DOHH2 (cell line): ENCODE results near the gene API5.

Experiments used
- H3F3A ChIP-seq: fragments of 200-600 bp; sonication (generic), shearing (Covaris generic); 2 replicates; pipeline ENCODE4 v1.6.0; 2016; ENCODE audit warnings: antibody characterized with exemption, mild to moderate bottlenecking; ENCODE audit not compliant: control insufficient read depth, insufficient read depth
- H3K27ac ChIP-seq: fragments of 200-600 bp; sonication (generic); 2 replicates; pipeline ENCODE4 v1.5.1; 2014; ENCODE audit warnings: low read depth, mild to moderate bottlenecking, low read length, moderate library complexity
- H3K27me3 ChIP-seq: fragments of 200-600 bp; sonication (generic); 2 replicates; pipeline ENCODE4 v1.6.1; 2014; ENCODE audit warnings: mild to moderate bottlenecking, low read length, mixed read lengths; ENCODE audit not compliant: control insufficient read depth
- H3K36me3 ChIP-seq: fragments of 200-600 bp; sonication (generic); 2 replicates; pipeline ENCODE4 v1.6.1; 2014; ENCODE audit warnings: mild to moderate bottlenecking, low read length, moderate library complexity, mixed read lengths; ENCODE audit not compliant: control insufficient read depth
- H3K4me1 ChIP-seq: fragments of 200-600 bp; sonication (generic); 2 replicates; pipeline ENCODE4 v1.6.1; 2014; ENCODE audit warnings: mild to moderate bottlenecking, low read length, mixed read lengths; ENCODE audit not compliant: control insufficient read depth
- H3K4me2 ChIP-seq: fragments of 200-600 bp; sonication (generic); 2 replicates; pipeline ENCODE4 v1.6.0; 2014; ENCODE audit warnings: mild to moderate bottlenecking, low read length, moderate library complexity
- H3K4me3 ChIP-seq: fragments of 200-600 bp; sonication (generic); 2 replicates; pipeline ENCODE4 v1.5.1; 2014; ENCODE audit warnings: mild to moderate bottlenecking, low read length, mixed read lengths
- H3K79me2 ChIP-seq: fragments of 200-600 bp; sonication (generic); 2 replicates; pipeline ENCODE4 v1.6.1; 2014; ENCODE audit warnings: mild to moderate bottlenecking, low read length, mixed read lengths; ENCODE audit not compliant: control insufficient read depth
- H3K9me2 ChIP-seq: fragments of 200-600 bp; sonication (generic); replicated peaks from 2 replicates; pipeline ENCODE4 v1.6.1; 2014; ENCODE audit warnings: mild to moderate bottlenecking, low read length, mixed read lengths; ENCODE audit not compliant: control insufficient read depth
- H3K9me3 ChIP-seq: fragments of 200-600 bp; sonication (generic); 2 replicates; pipeline ENCODE4 v1.6.1; 2014; ENCODE audit warnings: antibody characterized with exemption, low read length, mixed read lengths; ENCODE audit not compliant: control insufficient read depth, insufficient read depth
- H4K20me1 ChIP-seq: fragments of 200-600 bp; sonication (generic); 2 replicates; pipeline ENCODE4 v1.6.0; 2014; ENCODE audit warnings: low read depth, mild to moderate bottlenecking, antibody characterized with exemption, low read length, moderate library complexity; ENCODE audit not compliant: control insufficient read depth, insufficient read depth
- CTCF ChIP-seq: fragments of 200-600 bp; sonication (generic); IDR thresholded peaks from one replicate; pipeline ENCODE4 v1.5.1; 2014; ENCODE audit warnings: antibody characterized with exemption, mild to moderate bottlenecking, low read depth, low read length; ENCODE audit not compliant: poor library complexity, severe bottlenecking
- EZH2phosphoT487 ChIP-seq: fragments of 200-600 bp; sonication (generic); IDR thresholded peaks from 2 replicates; pipeline ENCODE4 v1.6.1; 2017; ENCODE audit warnings: borderline replicate concordance, mild to moderate bottlenecking, antibody characterized with exemption, low read length, moderate library complexity, mixed read lengths

The API5 gene

GRCh38 chr11:43382614-43383013, 70.8 kb downstream of the API5 start:
- H3K4me1 ChIP-seq = no peaks in the 10 kb centered on the region
- H3K9me3 ChIP-seq = no peaks in the 10 kb centered on the region
- H3K27me3 ChIP-seq = no peaks in the 10 kb centered on the region
- H3K4me3 ChIP-seq = no peak overlapping the region
- H3K27ac ChIP-seq = no peak overlapping the region
- peaks cover 44% of the 10 kb centered on the region for H3K36me3 ChIP-seq
- TF ChIP-seq CTCF (no peak), EZH2phosphoT487 (no peak)
- no peak overlapping the region for H3K4me2 ChIP-seq
- no peaks in the 10 kb centered on the region for H3F3A ChIP-seq
- peaks cover 5% of the 10 kb centered on the region; the same call in 1 of the 2 replicates for H4K20me1 ChIP-seq
- H3K9me2 ChIP-seq = no peaks in the 10 kb centered on the region
- peaks cover 12% of the 10 kb centered on the region for H3K79me2 ChIP-seq

DNA sequence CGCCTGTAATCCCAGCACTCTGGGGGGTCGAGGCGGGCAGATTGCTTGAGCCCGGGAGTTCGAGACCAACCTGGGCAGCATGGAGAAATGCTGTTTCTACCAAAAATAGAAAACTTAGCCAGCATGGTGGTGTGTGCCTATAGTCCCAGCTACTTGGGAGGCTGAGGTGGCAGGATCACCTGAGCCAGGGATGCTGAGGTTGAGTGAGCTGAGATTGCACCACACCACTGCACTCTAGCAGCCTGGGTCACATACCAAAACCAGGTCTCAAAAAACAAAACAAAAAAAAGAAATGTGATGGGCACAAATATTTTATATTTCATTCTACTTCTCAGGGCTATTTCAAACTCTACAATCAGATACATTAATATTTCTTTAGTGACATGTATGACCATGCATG, 72.6 kb downstream of the API5 start:
- H3K4me1 ChIP-seq = no peaks in the 10 kb centered on the region
- no peak overlapping the region for H3K27ac ChIP-seq
- H3K9me2 ChIP-seq = no peaks in the 10 kb centered on the region
- no peaks in the 10 kb centered on the region for H3F3A ChIP-seq
- H3K9me3 ChIP-seq = no peaks in the 10 kb centered on the region
- H3K4me2 ChIP-seq = no peak overlapping the region
- peaks cover 39% of the 10 kb centered on the region for H3K36me3 ChIP-seq
- TF ChIP-seq EZH2phosphoT487 = no peak
- H3K27me3 ChIP-seq = no peaks in the 10 kb centered on the region
- H3K79me2 ChIP-seq = no peaks in the 10 kb centered on the region
- H3K4me3 ChIP-seq = no peak overlapping the region
- H4K20me1 ChIP-seq = no peaks in the 10 kb centered on the region

- H3K4me1 ChIP-seq = no peaks in the 10 kb centered on the region
- H4K20me1 ChIP-seq = no peaks in the 10 kb centered on the region
- no peak overlapping the region for H3K27ac ChIP-seq
- no peak overlapping the region for H3K4me3 ChIP-seq
- H3K79me2 ChIP-seq = no peaks in the 10 kb centered on the region
- H3K27me3 ChIP-seq = no peaks in the 10 kb centered on the region
- TF ChIP-seq CTCF (no peak), EZH2phosphoT487 (no peak)
- no peaks in the 10 kb centered on the region for H3F3A ChIP-seq
- H3K36me3 ChIP-seq = peaks cover 58% of the 10 kb centered on the region
- H3K4me2 ChIP-seq = no peak overlapping the region
- H3K9me3 ChIP-seq = no peaks in the 10 kb centered on the region
- no peaks in the 10 kb centered on the region for H3K9me2 ChIP-seq
These were observed 80.9 kb downstream of the API5 start for GRCh38 chr11:43392713-43393112.

GRCh38 chr11:43393765-43394355, 82.1 kb downstream of the API5 start:
- no peak overlapping the region for H3K4me2 ChIP-seq
- H3K27me3 ChIP-seq = no peaks in the 10 kb centered on the region
- no peaks in the 10 kb centered on the region for H3K9me3 ChIP-seq
- no peaks in the 10 kb centered on the region for H3F3A ChIP-seq
- no peak overlapping the region for H3K4me3 ChIP-seq
- no peaks in the 10 kb centered on the region for H4K20me1 ChIP-seq
- no peaks in the 10 kb centered on the region for H3K4me1 ChIP-seq
- TF ChIP-seq CTCF (no peak), EZH2phosphoT487 (no peak)
- H3K9me2 ChIP-seq = no peaks in the 10 kb centered on the region
- peaks cover 69% of the 10 kb centered on the region for H3K36me3 ChIP-seq
- H3K27ac ChIP-seq = no peak overlapping the region
- H3K79me2 ChIP-seq = no peaks in the 10 kb centered on the region
